Ovary (tissue), 3 donors: ENCODE data around the gene SLAMF9.

ENCODE experiments used
- POLR2A ChIP-seq: fragments of 450-650 bp; IDR thresholded peaks from one replicate; pipeline ENCODE4 v1.6.1; 2017; ENCODE audit warnings: antibody characterized with exemption, mild to moderate bottlenecking, moderate library complexity
- TF ChIP-seq, protein P1 (sequence below), 3 donors: fragments of 450-650 bp in 2 of 3; fragments of 200-600 bp in 1 of 3; IDR thresholded peaks; one replicate each; pipeline versions ENCODE4 v1.5.1 to v1.8.0; 2016 to 2022; ENCODE audit warnings: antibody characterized with exemption in 3 of 3, mild to moderate bottlenecking in 1 of 3
- donor health status: DM: no; HTN: no; CAD: no.

DNA sequence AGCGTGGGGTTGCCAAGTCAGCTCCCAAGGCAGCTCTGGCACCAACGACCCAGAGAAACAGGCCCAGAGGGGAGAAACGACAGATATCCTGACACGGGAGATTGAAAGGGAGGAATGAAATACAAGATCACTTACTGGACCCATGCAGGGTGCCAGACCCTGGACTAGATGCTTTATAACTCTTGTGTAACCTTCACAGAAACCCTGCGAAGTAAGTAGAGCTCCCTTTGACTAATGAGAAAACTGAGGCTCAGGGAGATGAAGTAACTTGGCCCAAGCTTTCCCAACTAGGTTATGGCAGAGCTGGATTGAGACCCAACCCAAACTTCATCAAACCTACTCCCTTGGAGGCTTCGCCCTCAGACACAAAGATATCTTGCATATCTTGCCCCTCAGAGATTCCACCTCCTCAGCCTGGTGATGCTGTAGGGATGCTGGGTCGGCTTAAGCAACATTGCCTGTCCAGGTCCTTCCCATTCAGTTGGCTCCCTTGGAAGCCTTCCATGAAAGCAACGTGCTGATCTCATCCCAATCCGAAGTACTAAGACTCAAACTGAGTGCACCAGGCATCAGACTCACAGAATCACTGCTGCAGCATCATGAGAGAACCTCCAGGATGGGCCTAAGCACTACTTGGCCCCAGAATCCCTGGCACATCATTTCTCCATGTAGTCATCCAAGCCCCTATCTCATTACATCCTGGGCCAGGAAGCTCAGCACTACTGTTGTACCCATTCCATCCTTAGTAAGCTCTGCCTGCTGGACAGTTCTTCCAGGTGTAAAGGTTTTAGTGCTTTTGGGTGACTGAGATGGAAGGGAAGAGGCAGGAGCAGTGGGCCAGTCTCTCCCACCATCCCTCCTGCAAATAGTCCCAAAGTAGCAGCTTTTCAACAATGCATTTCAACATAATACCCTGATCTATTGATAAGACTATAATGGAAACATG, 7.5 kb downstream of the SLAMF9 start:
- TF ChIP-seq POLR2A: no peak
- TF ChIP-seq, protein P1, sequence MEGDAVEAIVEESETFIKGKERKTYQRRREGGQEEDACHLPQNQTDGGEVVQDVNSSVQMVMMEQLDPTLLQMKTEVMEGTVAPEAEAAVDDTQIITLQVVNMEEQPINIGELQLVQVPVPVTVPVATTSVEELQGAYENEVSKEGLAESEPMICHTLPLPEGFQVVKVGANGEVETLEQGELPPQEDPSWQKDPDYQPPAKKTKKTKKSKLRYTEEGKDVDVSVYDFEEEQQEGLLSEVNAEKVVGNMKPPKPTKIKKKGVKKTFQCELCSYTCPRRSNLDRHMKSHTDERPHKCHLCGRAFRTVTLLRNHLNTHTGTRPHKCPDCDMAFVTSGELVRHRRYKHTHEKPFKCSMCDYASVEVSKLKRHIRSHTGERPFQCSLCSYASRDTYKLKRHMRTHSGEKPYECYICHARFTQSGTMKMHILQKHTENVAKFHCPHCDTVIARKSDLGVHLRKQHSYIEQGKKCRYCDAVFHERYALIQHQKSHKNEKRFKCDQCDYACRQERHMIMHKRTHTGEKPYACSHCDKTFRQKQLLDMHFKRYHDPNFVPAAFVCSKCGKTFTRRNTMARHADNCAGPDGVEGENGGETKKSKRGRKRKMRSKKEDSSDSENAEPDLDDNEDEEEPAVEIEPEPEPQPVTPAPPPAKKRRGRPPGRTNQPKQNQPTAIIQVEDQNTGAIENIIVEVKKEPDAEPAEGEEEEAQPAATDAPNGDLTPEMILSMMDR (IDR thresholded peaks at IDR 0.05): no peak
